Muscle of arm (tissue), 12 donors: ENCODE measurements around the gene CSF1R. TPM values are rescaled to one million over a fixed set of nuclear protein-coding genes. Genes with fewer than 3 reads are reported as not detected.

Experiments
- DNase-seq: peaks from one replicate; pipeline ENCODE4 v3.0.0-alpha.2; 2013
- polyA plus RNA-seq, 12 donors: library from polyadenylated mRNA; unstranded; fragments of 120-200 nt; gene quantifications; one replicate each; pipeline ENCODE4 v1.2.1, GENCODE V29; 2013; ENCODE audit not compliant: insufficient read length in 12 of 12

CSF1R gene
- polyA plus RNA-seq, 12 donors = 17.0 to 41.1 (median 24.6) TPM; not detected in 1

- DNase-seq = no peak
These were observed 59.6 kb downstream of the CSF1R start for GRCh38 chr5:150026682-150027172.

GRCh38 chr5:150024346-150024984 lies 61.9 kb downstream of the CSF1R start:
- DNase-seq = no peak

- DNase-seq = no peak
These were observed 63.2 kb downstream of the CSF1R start for GRCh38 chr5:150023136-150023535.

GRCh38 chr5:150022681-150023080 lies 63.7 kb downstream of the CSF1R start:
- no peak for DNase-seq

GRCh38 chr5:150022158-150022531 lies 64.2 kb downstream of the CSF1R start:
- no peak for DNase-seq

DNA sequence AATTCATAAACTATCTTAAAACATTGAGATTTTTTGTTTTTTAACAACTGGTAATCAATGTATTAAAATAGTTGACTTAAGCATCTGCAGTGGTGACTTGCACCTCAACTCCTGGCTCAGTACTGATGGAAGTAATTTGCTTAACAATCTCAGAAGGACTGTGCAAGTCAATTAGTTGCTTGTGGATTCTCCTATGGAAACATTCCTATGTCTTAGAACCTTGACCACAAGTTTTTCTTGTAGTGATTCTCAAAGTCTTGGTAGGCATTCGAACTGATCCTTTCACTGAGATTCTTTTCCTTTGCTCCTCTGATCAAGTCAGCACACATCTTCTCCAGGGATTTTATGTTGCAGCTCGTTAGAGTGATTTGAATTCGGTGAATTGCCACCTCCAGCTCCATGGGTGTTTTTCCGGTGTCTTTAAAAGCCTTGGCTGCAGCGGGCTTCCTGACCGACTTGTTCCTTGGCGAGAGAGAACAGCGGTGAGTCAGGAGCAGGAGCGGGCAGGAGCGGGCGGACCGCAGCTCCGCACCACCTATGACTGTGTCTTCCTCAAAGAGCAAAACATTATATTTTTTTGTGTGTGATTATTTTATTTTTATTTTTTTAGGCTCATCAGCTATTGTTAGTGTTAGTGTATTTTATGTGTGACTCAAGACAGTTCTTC lies 64.7 kb downstream of the CSF1R start:
- no peak for DNase-seq

DNA sequence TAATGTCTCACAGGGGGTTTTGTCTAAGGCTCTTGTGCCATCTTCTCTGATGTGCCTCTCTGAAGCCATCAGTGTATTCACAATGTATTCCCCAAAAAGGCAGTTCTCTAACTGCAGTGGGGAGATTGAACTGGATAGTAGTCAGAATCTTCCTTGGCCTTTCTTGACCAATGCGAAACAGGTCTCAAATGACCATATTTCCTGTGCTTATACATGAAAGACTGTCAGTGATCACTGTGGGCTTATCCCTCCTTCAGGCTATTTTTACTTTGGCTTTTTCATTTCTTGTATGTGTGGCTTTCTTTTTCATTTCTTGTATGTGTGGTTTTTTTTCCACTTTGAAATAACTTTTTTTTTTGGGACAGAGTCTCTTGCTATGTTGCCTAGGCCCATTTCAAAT lies 66.1 kb downstream of the CSF1R start:
- no peak for DNase-seq

GRCh38 chr5:150017226-150018005 lies 68.9 kb downstream of the CSF1R start:
- DNase-seq = no peak

DNA sequence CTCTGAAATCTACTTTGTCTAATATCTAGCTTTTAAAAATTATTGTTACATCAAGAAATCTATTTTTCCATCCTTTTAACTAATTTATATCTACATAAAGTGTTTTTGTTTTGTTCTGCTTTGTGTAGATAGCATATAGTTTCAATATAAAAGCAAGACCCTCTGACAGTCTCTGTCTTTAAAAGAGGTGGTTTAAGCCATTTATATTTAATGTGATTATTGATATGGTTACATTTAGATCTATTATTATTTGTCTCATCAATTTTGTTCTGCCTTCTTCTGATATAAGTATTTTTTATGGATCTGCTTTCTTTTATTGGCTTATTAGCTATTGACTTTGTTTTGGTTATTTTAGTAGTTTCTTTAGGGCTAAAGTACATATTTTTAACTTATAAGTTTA lies 69.8 kb downstream of the CSF1R start:
- DNase-seq = no peak

- DNase-seq = no peak
These were observed 70.9 kb downstream of the CSF1R start for GRCh38 chr5:150015415-150015814.

DNA sequence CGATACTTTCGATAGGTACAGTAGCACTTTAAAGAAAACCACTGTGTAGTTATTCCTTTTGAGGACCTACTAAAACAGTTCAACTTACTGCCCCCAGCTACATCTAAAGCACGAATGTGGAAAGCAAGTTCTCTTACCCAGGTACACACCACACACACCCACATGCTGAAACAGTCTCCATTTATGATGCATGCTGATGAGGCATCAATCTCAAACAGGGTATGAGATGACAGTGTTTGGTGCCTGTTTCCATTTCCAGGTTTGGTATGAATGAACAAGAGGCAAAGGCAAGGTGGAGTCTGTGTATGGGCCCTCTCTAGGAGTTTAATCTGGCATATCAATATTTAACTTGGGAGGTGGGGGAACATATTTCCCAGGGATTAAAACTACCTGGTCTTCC lies 71.9 kb downstream of the CSF1R start:
- DNase-seq = no peak

DNA sequence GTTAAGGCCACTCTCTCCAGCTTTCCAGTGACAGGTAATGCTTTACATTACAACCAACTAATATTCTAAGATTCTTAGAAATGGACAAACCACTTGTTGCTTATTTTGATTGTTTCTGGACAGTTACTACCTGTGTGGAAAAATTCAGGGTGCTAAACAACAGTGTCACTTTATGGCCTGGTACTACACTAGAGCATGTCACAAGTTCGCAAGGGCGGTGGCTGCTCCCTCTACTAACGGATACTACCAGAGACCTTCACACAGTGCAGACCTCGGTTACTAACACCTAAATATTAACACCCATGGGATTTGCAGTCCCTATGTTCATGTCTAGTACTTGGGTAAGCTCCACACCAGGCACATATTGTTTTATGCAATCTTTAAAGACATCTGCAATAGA lies 72.4 kb downstream of the CSF1R start:
- no peak for DNase-seq

DNA sequence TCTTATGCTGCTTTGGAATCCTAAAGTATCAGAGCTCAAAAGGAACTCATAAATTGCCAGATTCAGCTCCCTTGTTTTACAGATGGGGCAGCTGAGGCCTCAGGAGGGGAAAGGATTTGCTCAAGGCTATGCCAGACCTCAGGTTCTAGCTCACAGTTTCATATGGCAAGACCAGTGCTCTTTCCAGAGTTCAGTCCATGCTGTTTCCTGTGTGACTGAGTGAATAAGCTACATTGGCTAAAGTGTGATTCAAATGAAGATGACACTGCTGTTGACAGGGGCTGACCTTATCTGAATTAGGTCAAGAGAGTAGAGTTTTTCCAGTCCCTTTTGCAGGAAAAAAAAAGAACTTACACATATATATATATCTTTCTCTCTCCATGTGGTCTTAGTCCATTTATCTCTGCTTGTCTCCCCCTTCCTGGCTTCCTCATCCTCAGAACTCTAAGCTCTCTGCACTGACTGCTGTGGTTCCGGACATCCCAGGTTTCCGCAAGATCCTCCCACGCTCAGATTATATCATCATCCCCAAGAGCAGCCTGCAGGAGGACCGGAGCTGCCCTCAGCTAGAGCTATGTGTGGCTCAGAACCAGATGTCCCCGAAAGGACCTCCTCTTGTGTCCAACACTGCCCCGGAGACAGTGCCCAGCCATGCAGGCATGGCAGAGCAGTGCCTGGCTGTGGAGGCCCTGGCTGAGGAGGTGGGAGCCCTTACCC lies 76.5 kb downstream of the CSF1R start:
- no peak for DNase-seq

GRCh38 chr5:150007050-150007449 lies 79.3 kb downstream of the CSF1R start:
- no peak for DNase-seq

DNA sequence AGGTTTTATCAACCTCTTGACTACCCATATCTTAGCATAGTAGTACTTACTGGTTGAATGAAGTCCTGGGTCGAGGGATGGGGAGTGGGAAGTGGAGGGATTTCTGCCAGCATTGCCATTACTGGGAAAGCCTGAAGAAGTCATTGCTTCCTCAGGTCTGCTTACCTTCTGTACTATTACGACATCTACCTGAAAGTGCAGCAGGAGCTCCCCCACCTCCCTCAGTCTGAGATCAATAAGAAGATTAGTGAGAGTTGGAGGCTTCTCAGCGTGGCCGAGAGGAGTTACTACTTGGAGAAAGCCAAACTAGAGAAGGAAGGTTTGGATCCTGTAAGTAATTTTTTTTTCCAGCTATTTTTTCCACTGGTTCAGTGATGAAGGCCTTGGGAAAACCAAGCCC lies 80.0 kb downstream of the CSF1R start:
- DNase-seq = no peak

Other genes with a start within 250 kb of the CSF1R start
- under 1 TPM in 8 of 12 donors, not detected in 4; 0.04 to 0.12 (median 0.07) TPM for gene PDE6A, start 141.8 kb downstream of the CSF1R start, polyA plus RNA-seq
- 10 to 100 TPM in 8 of 12 donors, 1 to 10 TPM in 3, not detected in 1; 8.7 to 81.0 (median 11.9) TPM for gene SLC26A2, start 125.8 kb downstream of the CSF1R start, polyA plus RNA-seq
- 1 to 10 TPM in 10 of 12 donors, not detected in 2; 2.1 to 4.4 (median 2.5) TPM for gene TIGD6, start 85.9 kb downstream of the CSF1R start, polyA plus RNA-seq
- gene HMGXB3, start 85.8 kb downstream of the CSF1R start, polyA plus RNA-seq = 10 to 100 TPM in 11 of 12 donors, not detected in 1; 12.0 to 32.2 (median 16.3) TPM
- gene PDGFRB, start 69.3 kb upstream of the CSF1R start, polyA plus RNA-seq = 100 to 1,000 TPM in 11 of 12 donors, not detected in 1; 106 to 161 (median 136) TPM
- 10 to 100 TPM in 1 of 12 donors, under 1 TPM in 4, not detected in 7; 0.20 to 47.4 (median 0.69) TPM for gene CDX1, start 80.2 kb upstream of the CSF1R start, polyA plus RNA-seq
- gene SLC6A7, start 103.5 kb upstream of the CSF1R start, polyA plus RNA-seq = 1 to 10 TPM in 2 of 12 donors, under 1 TPM in 8, not detected in 2; 0.20 to 1.9 (median 0.52) TPM
- gene CAMK2A, start 203.2 kb upstream of the CSF1R start, polyA plus RNA-seq = 100 to 1,000 TPM in 4 of 12 donors, 10 to 100 TPM in 8; 31.8 to 252 (median 81.0) TPM
- 1 to 10 TPM in 11 of 12 donors, not detected in 1; 3.6 to 9.9 (median 6.1) TPM for gene ARSI, start 216.4 kb upstream of the CSF1R start, polyA plus RNA-seq